Testis (tissue), 3 donors: ENCODE data around the gene STEAP3. TPM values are rescaled to one million over a fixed set of nuclear protein-coding genes. Genes with fewer than 3 reads are reported as not detected.
A peak's percentile ranks its signal among the peaks of the same experiment; 100 is the strongest.

Experiments
- DNase-seq: peaks from one replicate; pipeline ENCODE4 v3.0.0-alpha.2; 2019
- H3K27ac ChIP-seq, 2 donors: fragments of 200-600 bp; sonication (generic); one replicate each; pipeline ENCODE4 v1.5.1; 2019
- H3K27me3 ChIP-seq: fragments of 200-600 bp; sonication (generic); one replicate; pipeline ENCODE4 v1.5.1; 2019
- H3K36me3 ChIP-seq: fragments of 200-600 bp; sonication (generic); one replicate; pipeline ENCODE4 v1.5.1; 2017; ENCODE audit warnings: low read depth; ENCODE audit errors: missing control alignments
- H3K4me1 ChIP-seq: fragments of 200-600 bp; sonication (generic); one replicate; pipeline ENCODE4 v1.5.1; 2019
- H3K4me3 ChIP-seq, 2 donors: fragments of 200-600 bp; sonication (generic); one replicate each; pipeline ENCODE4 v1.5.1; 2017 to 2019
- H3K9me3 ChIP-seq: fragments of 200-600 bp; sonication (generic); one replicate; pipeline ENCODE4 v1.5.1; 2017
- CTCF ChIP-seq, 3 experiments: fragments of 450-650 bp in 2 of 3; fragments of 200-600 bp in 1 of 3; sonication (generic) in 1 of 3; IDR thresholded peaks; one replicate each; pipeline ENCODE4 v1.5.1; 2016 to 2019; ENCODE audit warnings: antibody characterized with exemption in 3 of 3, mild to moderate bottlenecking in 2 of 3, moderate library complexity in 1 of 3
- POLR2A ChIP-seq: fragments of 450-650 bp; IDR thresholded peaks from one replicate; pipeline ENCODE4 v1.6.1; 2017; ENCODE audit warnings: antibody characterized with exemption, mild to moderate bottlenecking, moderate library complexity
- WGBS, 2 donors: methylation state at CpG; one replicate each; pipeline ENCODE4 v1.1.5; 2018; 5-methylcytosine and 5-hydroxymethylcytosine counted together
- intact Hi-C: fragments of 100-400 bp; cut with DNase I; formaldehyde crosslinking; loops from one replicate; pipeline ENCODE4 v1.15.1; 2023; ENCODE audit warnings: low total_unique reads
- polyA plus RNA-seq: library from polyadenylated mRNA; stranded (reverse); fragments of 350-450 nt; fragmentation: Illumina TruSeq; extraction: RNeasy Lipid Tissue Mini Kit (QIAGEN cat#74804); gene quantifications from one replicate; pipeline ENCODE4 v1.2.3, GENCODE V29; 2014; ENCODE audit warnings: low read depth, low replicate concordance; ENCODE audit not compliant: insufficient read depth
- total RNA-seq, 2 donors: library from RNA; depleted of rRNA; stranded (reverse); fragments of >200 nt; gene quantifications; one replicate each; pipeline ENCODE4 v1.2.3, GENCODE V29; 2016

STEAP3 gene
- total and polyA plus RNA-seq, 3 donors from 2014 or later = 5.1 to 11.9 (median 5.6) TPM

- Histone ChIP-seq H3K36me3 (no peaks in the 10 kb centered on the region), H3K27me3 (no peaks in the 10 kb centered on the region), H3K9me3 (no peaks in the 10 kb centered on the region), H3K4me1 (peaks cover 21% of the 10 kb centered on the region), H3K4me3 (no peak overlapping the region), H3K27ac (peak overlapping the region in 1 of 2 donors; percentile 61)
- TF ChIP-seq POLR2A = no peak
- TF ChIP-seq CTCF (IDR thresholded peaks at IDR 0.05) = no peak
- WGBS, 2 donors = 62 to 67% methylated on average over 6 of the region's 6 CpGs
- no peak for DNase-seq
- intact Hi-C loops = no loop called here
Measured at GRCh38 chr2:119289642-119290041, 66.0 kb downstream of the STEAP3 start.

GRCh38 chr2:119290859-119291587 lies 67.4 kb downstream of the STEAP3 start:
- no peaks in the 10 kb centered on the region for H3K9me3 ChIP-seq
- no peaks in the 10 kb centered on the region for H3K27me3 ChIP-seq
- H3K4me1 ChIP-seq = peaks cover 21% of the 10 kb centered on the region
- DNase-seq = peak; percentile 85
- no peak overlapping the region for H3K27ac ChIP-seq
- intact Hi-C loops = no loop called here
- WGBS, 2 donors = 72 to 74% methylated on average over 15 of the region's 15 CpGs
- no peaks in the 10 kb centered on the region for H3K36me3 ChIP-seq
- peak; percentile 46 to 49 (median 46) for TF ChIP-seq CTCF (IDR thresholded peaks at IDR 0.05)
- no peak for TF ChIP-seq POLR2A
- H3K4me3 ChIP-seq = no peak overlapping the region

GRCh38 chr2:119291588-119292167 lies 68.0 kb downstream of the STEAP3 start:
- Histone ChIP-seq H3K9me3 (no peaks in the 10 kb centered on the region), H3K4me1 (peaks cover 21% of the 10 kb centered on the region), H3K27ac (no peak overlapping the region), H3K36me3 (no peaks in the 10 kb centered on the region), H3K4me3 (no peak overlapping the region), H3K27me3 (no peaks in the 10 kb centered on the region)
- intact Hi-C loops = no loop called here
- WGBS, 2 donors = 73 to 74% methylated on average over 8 of the region's 8 CpGs
- no peak for TF ChIP-seq POLR2A
- TF ChIP-seq CTCF (IDR thresholded peaks at IDR 0.05) = no peak
- no peak for DNase-seq

- TF ChIP-seq CTCF (IDR thresholded peaks at IDR 0.05) = peak in 2 of 3 experiments; percentile 6 to 11
- no peak for TF ChIP-seq POLR2A
- intact Hi-C loops = no loop called here
- Histone ChIP-seq H3K36me3 (no peaks in the 10 kb centered on the region), H3K9me3 (no peaks in the 10 kb centered on the region), H3K27me3 (no peaks in the 10 kb centered on the region), H3K4me3 (no peak overlapping the region), H3K27ac (no peak overlapping the region), H3K4me1 (peaks cover 21% of the 10 kb centered on the region)
- WGBS, 2 donors = 46 to 54% methylated on average over 8 of the region's 8 CpGs
- peak; percentile 33 for DNase-seq
Measured at GRCh38 chr2:119292226-119292625, 68.6 kb downstream of the STEAP3 start.
